Suprapubic skin (tissue), 4 donors: ENCODE measurements around the gene CROCC2.

ENCODE experiments used
- CTCF ChIP-seq, 2 donors: fragments of 200-600 bp in 1 of 2; fragments of 450-650 bp in 1 of 2; sonication (generic) in 1 of 2; IDR thresholded peaks; one replicate each; pipeline ENCODE4 v1.5.1; 2016 to 2019; ENCODE audit warnings: antibody characterized with exemption in 2 of 2, mild to moderate bottlenecking in 1 of 2, moderate library complexity in 1 of 2
- EP300 ChIP-seq: sonication (generic); formaldehyde crosslinking; IDR thresholded peaks from one replicate; pipeline ENCODE4 v1.6.1; 2017; ENCODE audit warnings: antibody characterized with exemption
- POLR2A ChIP-seq, 2 donors: fragments of 450-650 bp; IDR thresholded peaks; one replicate each; pipeline ENCODE4 v1.6.1; 2017; ENCODE audit warnings: antibody characterized with exemption in 2 of 2, mild to moderate bottlenecking in 2 of 2, moderate library complexity in 2 of 2
- POLR2AphosphoS5 ChIP-seq, 3 donors: sonication (generic); formaldehyde crosslinking; IDR thresholded peaks; one replicate each; pipeline ENCODE4 v1.6.1; 2017; ENCODE audit warnings: antibody characterized with exemption in 3 of 3

GRCh38 chr2:240869109-240869955, 36.8 kb upstream of the CROCC2 start:
- TF ChIP-seq CTCF (IDR thresholded peaks at IDR 0.05) (no peak), POLR2A (IDR thresholded peaks at IDR 0.05) (no peak), POLR2AphosphoS5 (IDR thresholded peaks at IDR 0.05) (no peak), EP300 (no peak)
